Frontal cortex (tissue), 4 donors: ENCODE measurements around the gene TMEM91. TPM values are rescaled to one million over a fixed set of nuclear protein-coding genes. Genes with fewer than 3 reads are reported as not detected.
"Not testable (repeated sequence)": the region's sequence is repeated elsewhere in the genome, so short reads cannot be mapped to it uniquely, and the experiment has no call there.

Source experiments
- DNase-seq, 2 donors: peaks; one replicate each; pipeline ENCODE4 v3.0.0; 2012; ENCODE audit warnings: low spot score in 2 of 2
- FAIRE-seq: peaks from 2 replicates; lab custom pipeline; 2012; peaks lifted over from hg19 to GRCh38; lab: Jason Lieb, UNC
- total RNA-seq: library from RNA; depleted of rRNA; stranded (reverse); fragments of >200 nt; gene quantifications from one replicate; pipeline ENCODE4 v1.2.3, GENCODE V29; 2014
- donor health status: control.
- donor health status: control.
- donor health status: control.

TMEM91 gene
- total RNA-seq, 1 donor from 2014 or later: 6.5 TPM

DNA sequence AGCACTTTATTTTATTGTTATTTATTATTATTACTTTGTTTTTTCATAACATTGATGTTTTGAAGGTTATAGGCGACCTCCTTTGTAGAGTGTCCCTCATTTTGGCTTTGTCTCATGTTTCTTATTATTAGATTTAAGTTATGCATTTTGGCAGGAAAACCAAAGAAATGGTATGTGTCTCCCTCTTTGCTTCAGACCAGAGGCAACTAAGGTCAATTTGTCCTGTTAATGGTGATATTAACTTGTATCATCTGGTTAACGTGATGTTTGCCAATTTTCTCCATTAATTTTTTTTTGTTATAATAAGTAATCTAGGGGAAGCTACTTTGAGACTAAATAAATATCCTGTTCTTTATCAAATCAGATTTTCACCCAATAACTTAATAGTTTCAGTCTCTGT is 3.8 kb upstream of the TMEM91 start:
- no peak for FAIRE-seq

DNA sequence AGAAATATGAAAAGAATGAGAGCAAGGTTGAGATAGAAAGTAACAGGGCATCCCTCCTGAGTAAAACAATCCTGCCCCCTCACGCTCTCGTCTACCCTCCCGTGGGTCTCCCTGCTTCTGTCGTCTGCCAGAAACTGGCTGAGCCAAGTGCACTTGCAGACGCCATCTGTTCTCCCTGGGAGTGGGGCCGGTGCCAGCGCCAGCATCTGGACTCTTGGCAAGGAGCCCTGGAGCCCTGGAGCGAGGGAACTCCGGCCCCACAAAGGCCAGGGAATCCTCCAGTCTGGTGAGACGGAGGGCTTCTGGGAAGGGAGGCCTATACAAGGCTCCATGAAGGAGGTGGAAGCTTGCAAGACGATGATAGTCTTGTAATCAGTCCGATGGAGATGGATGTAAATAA is 2.3 kb upstream of the TMEM91 start:
- DNase-seq (peak; percentile 75 to 80), FAIRE-seq (no peak)

More for the DNA sequence above, 3.8 kb upstream of the TMEM91 start:
- no peak for DNase-seq

DNA sequence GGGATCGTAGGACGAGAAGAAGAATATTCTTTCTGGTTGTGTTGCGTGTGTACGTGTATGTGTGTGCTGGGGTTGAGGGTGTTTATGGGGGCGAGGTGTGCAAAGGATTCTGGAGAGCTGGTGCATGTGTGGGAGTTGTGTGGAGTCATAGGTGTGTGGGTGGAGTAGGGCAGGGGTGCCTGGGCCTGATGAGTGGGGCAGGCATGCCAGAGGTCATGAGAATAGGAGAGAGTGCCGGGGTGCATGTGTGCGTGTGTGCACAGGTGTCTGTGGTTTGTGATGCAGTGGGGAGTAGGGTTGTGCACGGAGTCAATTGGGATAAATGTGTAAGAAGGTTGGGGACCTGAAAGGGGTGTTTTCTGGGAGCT is 649 bp downstream of the TMEM91 start:
- DNase-seq (no peak), FAIRE-seq (no peak)

DNA sequence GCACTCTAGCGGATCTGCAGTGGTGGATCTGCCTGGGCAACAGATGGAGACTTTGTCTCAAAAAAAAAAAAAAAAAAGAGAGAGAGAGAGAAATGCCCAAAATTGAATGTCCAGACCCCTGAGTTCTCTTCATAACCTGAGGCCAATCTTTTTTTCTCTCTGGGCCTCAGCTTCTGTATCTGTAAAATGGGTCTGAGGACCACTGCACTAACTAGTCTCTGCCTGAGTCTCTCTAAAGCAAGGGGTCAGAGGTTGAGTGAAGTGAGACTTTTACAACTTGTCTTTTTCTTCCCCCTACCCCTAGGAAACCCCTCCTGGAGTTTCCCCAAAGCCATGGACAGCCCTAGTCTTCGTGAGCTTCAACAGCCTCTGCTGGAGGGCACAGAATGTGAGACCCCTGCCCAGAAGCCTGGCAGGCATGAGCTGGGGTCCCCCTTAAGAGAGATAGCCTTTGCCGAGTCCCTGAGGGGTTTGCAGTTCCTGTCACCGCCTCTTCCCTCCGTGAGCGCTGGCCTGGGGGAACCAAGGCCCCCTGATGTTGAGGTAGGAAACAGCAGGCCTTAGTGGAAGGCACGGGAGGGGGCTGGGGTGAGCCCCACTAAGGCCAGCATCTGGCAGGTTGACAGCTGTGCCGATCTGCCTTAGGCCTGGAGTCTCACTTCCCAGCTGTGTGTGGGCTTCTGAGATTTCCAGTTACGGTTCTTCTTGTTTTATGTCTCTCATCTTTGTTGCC is 1.8 kb downstream of the TMEM91 start:
- FAIRE-seq: no peak
- no peak for DNase-seq

DNA sequence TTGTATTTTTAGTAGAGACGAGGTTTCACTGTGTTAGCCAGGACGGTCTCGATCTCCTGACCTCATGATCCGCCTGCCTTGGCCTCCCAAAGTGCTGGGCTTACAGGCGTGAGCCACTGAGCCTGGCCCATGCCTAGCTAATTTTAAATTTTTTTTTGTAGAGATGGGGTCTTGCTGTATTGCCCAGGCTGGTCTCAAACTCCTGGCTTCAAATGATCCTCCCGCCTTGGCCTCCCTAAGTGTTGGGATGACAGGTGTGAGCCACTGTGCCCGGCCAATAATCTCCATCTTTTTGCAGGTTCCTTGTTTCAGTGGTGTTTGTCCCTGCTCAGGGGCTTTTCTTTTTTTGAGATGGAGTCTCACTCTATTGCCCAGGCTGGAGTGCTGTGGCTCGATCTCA is 5.2 kb downstream of the TMEM91 start:
- FAIRE-seq, DNase-seq: not testable (repeated sequence)

DNA sequence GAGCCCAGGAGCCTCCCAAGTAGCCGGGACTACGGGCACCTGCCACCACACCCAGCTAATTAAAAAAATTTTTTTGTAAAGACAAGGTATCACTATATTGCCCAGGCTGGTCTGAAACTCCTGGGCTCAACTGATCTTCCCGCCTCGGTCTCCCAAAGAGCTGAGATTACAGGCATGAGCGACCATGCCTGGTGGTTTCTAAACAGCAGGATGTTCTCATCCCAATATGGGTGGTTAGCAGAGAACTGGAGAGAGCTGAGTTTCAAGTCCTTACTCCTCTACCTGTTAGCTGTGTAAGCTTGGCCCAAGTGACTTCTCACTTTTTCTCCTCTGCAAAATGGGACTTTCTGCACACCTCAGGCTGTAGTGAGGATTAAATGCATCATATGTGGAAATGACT is 8.0 kb downstream of the TMEM91 start:
- DNase-seq (no peak), FAIRE-seq (no peak)

DNA sequence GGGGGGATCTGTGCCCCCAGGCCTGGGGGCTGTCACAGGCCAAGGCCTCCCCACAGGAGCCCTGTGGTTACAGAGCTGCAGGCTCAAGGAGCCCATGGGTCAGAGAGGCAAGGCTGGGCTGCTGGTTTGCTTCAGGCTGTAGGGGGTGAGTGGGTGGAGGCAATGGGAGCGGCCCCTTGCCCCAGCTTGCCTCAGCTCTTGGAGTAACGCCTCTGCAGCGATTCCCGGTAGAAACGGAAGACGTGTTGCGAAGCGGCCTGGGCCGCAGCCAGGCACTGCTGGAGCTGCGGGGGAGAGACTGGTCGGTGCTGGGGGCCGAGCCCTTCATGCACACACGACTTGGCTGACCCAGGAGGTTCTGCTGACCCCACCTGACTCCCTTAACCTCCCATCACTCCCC is 10.1 kb downstream of the TMEM91 start:
- FAIRE-seq: no peak
- no peak for DNase-seq

DNA sequence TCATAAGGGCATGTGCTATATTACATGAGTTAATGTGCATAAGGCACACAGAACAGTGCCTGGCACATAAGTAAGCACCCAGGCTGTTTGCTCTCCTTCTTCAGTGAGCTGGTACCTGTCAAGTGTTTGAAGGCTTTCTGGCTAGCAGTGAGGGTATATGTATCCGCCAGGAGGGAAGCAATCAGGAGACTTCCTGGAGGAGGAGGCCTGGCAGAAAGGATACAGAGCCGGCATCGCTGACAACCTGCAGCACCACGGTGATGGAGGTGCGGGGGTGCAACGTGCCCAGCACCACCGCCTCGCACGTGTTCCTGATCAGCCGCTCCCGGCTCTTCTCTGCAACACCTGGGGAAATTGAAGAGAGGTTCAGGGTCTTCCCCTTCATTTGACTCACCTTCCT is 15.3 kb downstream of the TMEM91 start:
- DNase-seq (no peak), FAIRE-seq (no peak)

DNA sequence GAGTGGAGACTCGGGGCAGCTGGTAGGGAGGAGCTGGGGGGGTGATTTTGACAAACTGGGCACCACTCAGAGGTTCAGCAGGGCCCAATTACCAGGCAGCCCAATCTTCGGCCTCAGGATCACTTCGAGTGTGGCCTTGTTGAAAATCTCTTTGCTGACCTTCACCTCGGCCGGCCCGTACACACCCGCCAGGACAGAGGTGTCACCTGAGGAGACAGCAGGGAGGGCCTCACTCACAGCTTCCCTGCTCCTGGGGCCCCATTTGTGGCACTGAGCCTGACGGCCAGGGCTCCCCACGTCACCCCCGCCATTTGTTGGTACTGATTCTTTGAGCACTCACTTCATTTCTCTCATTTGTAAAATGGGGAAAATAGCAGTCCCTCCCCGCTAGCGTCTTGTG is 16.4 kb downstream of the TMEM91 start:
- FAIRE-seq (no peak), DNase-seq (no peak)

DNA sequence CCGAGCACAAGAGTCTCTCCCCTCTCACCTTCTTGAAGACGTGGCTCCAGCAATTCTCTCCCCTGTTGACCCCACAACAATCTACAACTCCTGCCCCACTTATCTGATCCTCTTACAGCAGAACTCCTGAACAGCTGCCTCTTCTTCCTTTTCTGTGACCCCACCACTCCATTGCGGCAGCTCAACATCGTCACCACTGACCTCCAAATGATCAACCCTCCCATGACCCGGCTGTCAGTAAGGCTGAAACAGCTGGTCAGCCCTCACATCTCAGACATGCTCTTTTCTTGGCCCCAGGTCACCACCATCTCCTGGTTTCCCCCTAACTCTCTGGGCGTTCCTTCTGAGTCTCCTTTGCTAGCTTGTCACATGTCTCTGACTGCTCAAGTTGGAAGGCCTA is 19.0 kb downstream of the TMEM91 start:
- no peak for DNase-seq
- no peak for FAIRE-seq

DNA sequence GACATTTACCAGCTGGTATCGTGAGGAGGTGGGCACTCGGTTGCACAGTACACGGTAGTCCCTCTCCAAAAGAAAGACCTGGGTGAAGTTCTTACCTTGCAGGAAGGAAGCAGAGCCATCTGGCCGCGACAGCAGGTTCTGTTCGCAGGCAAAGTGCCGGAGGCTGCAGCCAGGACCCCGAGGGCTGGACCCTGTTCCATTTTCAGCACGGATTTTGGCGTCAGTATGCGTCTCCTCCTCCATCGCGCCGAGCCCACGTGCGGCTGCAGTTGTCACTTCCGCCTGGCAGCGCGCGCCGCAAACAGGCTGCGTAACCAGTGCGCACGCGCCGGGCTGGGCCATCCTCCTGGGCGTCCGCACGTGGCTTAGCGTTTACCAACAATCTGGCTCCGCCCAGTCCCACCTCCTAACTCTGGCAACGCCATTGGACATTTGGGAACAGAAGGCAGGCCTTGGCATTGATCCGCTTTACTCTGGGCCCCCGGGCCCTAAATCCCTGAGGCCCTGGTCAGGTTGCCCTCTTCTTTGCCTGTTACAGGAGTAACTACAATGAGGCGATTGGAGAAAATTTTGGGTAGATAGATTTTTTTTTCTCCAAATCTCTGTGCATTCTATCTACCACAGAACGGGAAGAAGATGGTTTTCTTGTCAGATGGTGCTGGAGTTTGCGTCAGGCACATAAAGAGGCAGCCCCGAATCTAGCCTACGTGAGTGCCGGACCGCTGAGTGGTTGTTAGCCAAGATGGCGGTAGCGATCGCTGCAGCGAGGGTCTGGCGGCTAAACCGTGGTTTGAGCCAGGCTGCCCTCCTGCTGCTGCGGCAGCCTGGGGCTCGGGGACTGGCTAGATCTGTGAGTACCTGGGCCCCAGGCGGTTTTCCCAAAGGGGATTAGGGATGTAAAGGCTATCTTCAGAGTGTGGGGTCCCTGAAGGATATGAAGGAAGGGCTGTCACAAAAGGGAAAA is 21.0 kb downstream of the TMEM91 start, which contains the start of the genes BCKDHA and EXOSC5:
Gene BCKDHA, plus strand, starts transcription at position 733 of the 964 bp plus-strand sequence. Its CDS starts 10 bp downstream, at position 743.
Gene EXOSC5, minus strand, starts transcription at position 274 of the 964 bp plus-strand sequence. Its CDS starts 31 bp downstream, at position 243.
- FAIRE-seq: peak; percentile 90
- peak; percentile 93 to 98 for DNase-seq

DNA sequence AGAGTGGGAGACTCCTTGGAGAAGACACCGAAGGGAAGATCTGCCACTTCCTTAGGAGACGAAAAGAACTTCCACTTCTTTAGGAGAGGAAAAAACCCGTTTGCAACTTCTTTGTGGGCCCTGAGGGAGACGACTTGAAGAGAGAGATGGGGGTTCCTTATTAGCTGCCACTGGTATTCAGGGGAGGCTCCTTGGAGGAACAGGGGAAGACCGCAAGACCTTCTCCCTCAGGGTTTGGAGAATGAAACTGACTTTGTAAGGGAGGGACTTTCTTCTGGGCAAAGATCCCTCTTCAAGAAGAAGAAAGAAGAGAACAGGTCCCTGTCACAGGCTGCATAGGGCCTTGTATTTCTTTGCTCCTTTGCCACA is 21.7 kb downstream of the TMEM91 start:
- DNase-seq (no peak), FAIRE-seq (no peak)

DNA sequence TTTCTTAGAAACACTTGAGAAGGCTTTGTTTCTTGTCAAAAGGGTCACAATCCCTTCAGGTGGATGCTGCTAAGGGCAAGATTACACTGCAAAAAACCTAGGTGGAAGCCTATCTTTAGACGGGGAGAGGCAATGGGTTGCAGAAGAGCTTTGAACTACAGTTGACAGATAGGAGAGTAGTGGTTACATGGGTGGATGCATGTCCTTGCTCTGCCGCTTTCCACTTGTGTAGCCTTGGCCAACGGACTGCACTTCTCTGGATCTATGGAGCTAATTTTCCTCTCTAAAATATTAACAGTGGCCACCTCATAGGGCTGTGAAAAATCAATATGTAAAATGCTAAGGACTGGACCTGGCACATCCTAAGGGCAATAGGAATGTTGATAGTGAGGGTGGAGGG is 22.3 kb downstream of the TMEM91 start:
- FAIRE-seq: no peak
- no peak for DNase-seq

DNA sequence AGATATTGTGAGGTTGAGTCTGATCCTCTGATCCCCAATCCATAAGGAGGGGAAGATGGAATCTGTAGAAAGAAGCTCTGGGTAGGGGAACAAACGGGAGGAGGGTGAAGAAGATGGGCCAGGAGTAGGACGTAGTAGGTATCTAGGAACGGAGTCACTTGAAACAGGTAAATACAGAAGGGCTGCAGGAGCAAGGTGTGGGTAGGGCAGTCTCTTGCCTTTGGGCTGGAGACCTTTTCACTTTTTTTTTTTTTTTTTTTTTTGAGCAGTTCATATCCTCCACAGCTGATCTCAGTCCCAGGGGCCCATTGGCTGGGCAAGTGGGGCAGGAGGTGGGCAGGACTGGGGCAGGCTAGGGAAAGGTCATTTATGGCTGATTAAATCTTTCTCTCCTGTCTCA is 22.8 kb downstream of the TMEM91 start:
- DNase-seq (no peak), FAIRE-seq (no peak)

DNA sequence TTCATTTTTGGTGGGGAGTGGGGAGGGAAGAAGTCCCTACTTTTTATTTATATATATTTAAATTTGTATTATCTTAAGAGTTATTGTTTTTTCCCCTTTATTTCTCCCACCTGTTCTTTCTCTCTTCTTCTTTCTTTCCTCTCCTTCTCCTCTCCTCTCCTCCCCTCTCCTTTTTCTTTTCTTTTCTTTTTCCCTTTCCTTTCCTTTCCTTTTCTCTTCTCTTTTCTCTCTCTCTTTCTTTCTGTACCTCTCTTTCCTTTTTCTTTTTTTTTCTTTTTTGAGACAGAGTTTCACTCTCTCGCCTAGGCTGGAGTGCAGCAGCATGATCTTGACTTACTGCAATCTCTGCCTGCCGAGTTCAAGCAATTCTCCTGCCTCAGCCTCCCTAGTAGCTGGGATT is 23.2 kb downstream of the TMEM91 start:
- FAIRE-seq (no peak), DNase-seq (no peak)

DNA sequence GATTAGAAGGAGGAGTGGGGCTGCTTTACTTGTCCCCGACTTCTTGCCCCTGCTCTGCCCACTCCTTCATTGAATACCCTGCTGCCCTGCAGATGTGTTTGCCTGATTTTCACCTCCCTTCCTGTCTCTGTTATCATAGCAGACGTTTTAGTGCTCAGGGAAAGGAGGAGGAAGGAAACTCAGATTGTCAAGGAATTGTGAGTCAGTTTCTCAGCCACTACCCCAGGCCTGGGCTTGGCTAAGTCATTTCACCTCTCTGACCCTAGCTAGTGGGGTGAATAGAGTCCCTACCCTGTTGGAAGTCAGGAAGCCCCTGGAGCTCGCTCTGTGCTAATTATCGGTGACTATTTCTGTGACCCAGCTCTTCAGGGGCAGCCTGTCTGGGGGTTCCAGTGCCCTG is 25.1 kb downstream of the TMEM91 start:
- FAIRE-seq (no peak), DNase-seq (no peak)

DNA sequence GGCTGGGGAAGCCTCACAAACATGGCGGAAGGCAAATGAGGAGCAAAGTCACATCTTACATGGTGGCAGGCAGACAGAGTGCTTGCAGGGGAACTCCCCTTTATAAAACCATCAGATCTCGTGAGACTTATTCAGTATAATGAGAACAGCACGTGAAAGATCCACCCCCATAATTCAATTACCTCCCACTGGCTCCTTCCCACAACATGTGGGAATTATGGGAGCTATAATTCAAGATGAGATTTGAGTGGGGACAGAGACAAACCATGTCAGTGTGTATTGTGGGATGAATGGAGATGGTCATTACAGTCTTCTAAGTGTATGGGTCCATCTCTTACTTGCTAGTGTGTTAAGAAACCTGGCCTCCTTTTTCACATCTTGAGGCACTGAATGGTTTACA is 25.7 kb downstream of the TMEM91 start:
- no peak for FAIRE-seq
- no peak for DNase-seq

DNA sequence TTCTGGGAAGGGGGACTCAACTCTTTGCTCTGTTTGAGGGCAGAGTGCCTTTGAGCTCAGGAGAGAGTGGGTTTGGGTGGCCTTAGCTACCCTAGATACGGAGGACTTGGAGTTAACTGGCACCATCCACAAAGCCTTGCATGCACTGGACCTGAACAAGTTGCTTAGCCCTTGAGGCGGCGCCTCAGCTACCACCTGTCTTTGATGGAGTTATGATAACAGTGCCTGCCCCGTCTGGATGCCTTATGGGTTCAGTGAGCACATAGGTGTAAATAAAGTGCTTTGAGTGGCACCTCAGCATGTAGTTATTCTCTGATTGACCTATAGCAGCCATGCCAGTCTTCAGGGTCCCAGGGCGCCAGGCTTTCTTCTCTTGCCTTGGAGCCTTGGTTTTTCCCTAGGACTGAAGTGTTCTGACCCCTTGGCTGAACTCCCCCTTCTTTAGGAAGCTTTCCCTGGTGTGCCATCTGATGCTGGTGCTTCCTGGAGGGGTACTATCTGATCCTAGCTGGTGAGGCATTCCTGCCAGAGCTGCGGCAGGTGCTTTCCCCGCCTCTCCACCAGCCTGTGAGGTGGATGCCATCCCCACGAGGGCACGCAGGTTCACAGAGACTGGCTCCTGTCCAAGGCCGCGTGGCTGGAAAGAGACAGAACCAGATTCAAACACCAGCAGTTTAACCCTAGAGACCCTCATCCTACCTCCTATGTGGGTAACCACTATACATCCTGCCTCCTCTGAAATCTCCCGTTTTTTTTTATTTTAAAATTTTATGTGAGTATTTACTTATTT is 27.0 kb downstream of the TMEM91 start:
- FAIRE-seq (no peak), DNase-seq (no peak)

DNA sequence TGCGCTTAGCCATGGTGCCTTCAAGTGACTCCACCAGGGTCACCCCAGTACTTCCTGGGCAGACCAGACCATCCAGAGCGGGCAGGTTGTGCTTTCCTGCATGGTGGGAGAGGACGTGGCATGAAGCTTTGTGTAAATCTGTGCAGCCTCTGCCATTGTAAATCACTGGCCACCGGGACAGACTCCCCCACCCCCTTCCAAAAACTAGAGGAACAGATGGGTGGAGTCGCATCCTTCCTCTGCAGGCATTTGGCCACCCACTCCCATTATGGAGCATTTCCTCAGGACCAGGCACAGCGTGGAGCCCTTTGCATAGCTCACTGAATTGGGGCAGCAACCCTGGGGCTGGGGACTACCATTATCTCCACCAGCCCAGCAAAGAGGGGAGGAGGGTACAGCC is 29.4 kb downstream of the TMEM91 start:
- DNase-seq (no peak), FAIRE-seq (no peak)

DNA sequence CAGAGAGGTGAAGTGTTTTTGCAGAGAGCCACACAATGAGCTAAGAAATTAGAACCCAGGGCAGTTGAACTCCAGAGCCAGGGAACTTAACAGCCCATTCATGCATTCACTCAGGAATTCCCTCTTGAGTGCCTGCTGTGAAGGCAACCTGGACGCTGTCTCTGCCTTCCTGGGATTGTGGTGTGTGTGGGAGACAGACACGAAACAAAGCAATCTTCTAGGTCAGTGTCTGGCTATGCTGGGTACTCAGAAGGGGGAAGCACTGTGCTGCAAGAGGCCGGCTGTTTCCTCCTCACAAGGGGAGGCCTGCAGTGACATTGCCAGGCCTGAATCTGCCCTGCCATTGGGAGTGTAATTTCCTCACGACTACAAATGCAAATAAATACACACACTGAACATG is 30.9 kb downstream of the TMEM91 start:
- DNase-seq (no peak), FAIRE-seq (no peak)
